Esophagus muscularis mucosa (tissue), 4 donors: ENCODE results near the gene SIGLEC15. TPM values are rescaled to one million over a fixed set of nuclear protein-coding genes. Genes with fewer than 3 reads are reported as not detected.

Source experiments
- DNase-seq: peaks from one replicate; pipeline ENCODE4 v3.0.0-alpha.2; 2017; ENCODE audit errors: extremely low spot score
- H3K27ac ChIP-seq, 4 donors: fragments of 200-600 bp; sonication (generic); replicated peaks in 1 of 4; 1 replicate in 3 of 4; 2 replicates in 1 of 4; pipeline ENCODE4 v1.5.1; 2016 to 2019; ENCODE audit warnings: mild to moderate bottlenecking in 1 of 4
- H3K27me3 ChIP-seq, 4 donors: fragments of 200-600 bp; sonication (generic); one replicate each; pipeline versions ENCODE4 v1.5.1 to v1.6.0; 2016 to 2019
- H3K36me3 ChIP-seq, 4 donors: fragments of 200-600 bp; sonication (generic); one replicate each; pipeline ENCODE4 v1.5.1; 2016 to 2019
- H3K4me1 ChIP-seq, 4 donors: fragments of 200-600 bp; sonication (generic); one replicate each; pipeline ENCODE4 v1.5.1; 2016 to 2019
- H3K4me3 ChIP-seq, 4 donors: fragments of 200-600 bp; sonication (generic); 1 replicate in 2 of 4; 2 replicates in 2 of 4; pipeline ENCODE4 v1.5.1; 2016 to 2019; ENCODE audit warnings: mild to moderate bottlenecking in 4 of 4, moderate library complexity in 1 of 4
- H3K9me3 ChIP-seq, 4 donors: fragments of 200-600 bp; sonication (generic); 1 replicate in 3 of 4; 2 replicates in 1 of 4; pipeline ENCODE4 v1.5.1; 2016 to 2019
- EP300 ChIP-seq: sonication (generic); formaldehyde crosslinking; IDR thresholded peaks from one replicate; pipeline ENCODE4 v1.6.1; 2017; ENCODE audit warnings: antibody characterized with exemption
- POLR2A ChIP-seq: fragments of 450-650 bp; IDR thresholded peaks from one replicate; pipeline ENCODE4 v1.6.1; 2017; ENCODE audit warnings: antibody characterized with exemption, moderate library complexity, mild to moderate bottlenecking, low read depth
- POLR2AphosphoS5 ChIP-seq, 2 donors: sonication (generic); formaldehyde crosslinking; IDR thresholded peaks; one replicate each; pipeline ENCODE4 v1.6.1; 2017; ENCODE audit warnings: antibody characterized with exemption in 2 of 2
- WGBS: methylation state at CpG from one replicate; pipeline ENCODE4 v1.1.5; 2018; 5-methylcytosine and 5-hydroxymethylcytosine counted together
- intact Hi-C: fragments of 100-400 bp; cut with DNase I; formaldehyde crosslinking; loops from one replicate; pipeline ENCODE4 v1.15.1; 2023
- total RNA-seq, 4 donors: library from RNA; depleted of rRNA; stranded (reverse); fragments of >200 nt; gene quantifications; one replicate each; pipeline versions ENCODE4 v1.1.0 to v1.2.1, GENCODE V29; 2016
- TF ChIP-seq, protein P1 (sequence below), 3 experiments: fragments of 200-600 bp in 2 of 3; fragments of 450-650 bp in 1 of 3; sonication (generic) in 2 of 3; IDR thresholded peaks; one replicate each; pipeline ENCODE4 v1.5.1; 2017 to 2019; ENCODE audit warnings: antibody characterized with exemption in 3 of 3, mild to moderate bottlenecking in 2 of 3, moderate library complexity in 1 of 3

SIGLEC15 gene
- total RNA-seq, 4 donors from 2014 or later = 0.17 TPM; not detected in 3

DNA sequence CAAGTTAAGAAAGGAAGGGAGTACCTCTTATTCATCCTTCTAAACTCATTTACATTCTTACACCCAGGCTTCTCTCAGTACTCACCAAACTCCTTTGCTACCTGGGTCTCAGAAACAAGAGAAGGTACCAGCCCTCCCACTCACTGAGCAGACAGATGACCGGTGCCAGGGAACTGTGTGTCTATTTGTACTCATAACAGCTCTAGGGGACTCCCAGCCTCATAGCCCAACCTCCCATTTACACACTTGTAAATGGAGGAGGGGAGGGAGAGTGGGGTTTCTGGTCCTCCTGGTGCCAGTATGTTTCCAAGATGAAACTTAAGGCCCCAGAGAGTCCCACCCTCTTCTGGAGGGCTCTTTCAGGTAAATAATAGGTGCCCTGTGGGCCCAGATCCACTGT is 42.8 kb upstream of the SIGLEC15 start:
- Histone ChIP-seq H3K27me3 (no peaks in the 10 kb centered on the region), H3K27ac (no peak overlapping the region), H3K4me1 (peaks cover 4 to 10% (median 5%) of the 10 kb centered on the region in 4 donors), H3K36me3 (no peaks in the 10 kb centered on the region), H3K9me3 (no peaks in the 10 kb centered on the region), H3K4me3 (no peak overlapping the region)
- no peak for DNase-seq
- intact Hi-C loops = no loop called here
- TF ChIP-seq POLR2A (no peak), EP300 (no peak), POLR2AphosphoS5 (IDR thresholded peaks at IDR 0.05) (no peak)
- TF ChIP-seq, protein P1, sequence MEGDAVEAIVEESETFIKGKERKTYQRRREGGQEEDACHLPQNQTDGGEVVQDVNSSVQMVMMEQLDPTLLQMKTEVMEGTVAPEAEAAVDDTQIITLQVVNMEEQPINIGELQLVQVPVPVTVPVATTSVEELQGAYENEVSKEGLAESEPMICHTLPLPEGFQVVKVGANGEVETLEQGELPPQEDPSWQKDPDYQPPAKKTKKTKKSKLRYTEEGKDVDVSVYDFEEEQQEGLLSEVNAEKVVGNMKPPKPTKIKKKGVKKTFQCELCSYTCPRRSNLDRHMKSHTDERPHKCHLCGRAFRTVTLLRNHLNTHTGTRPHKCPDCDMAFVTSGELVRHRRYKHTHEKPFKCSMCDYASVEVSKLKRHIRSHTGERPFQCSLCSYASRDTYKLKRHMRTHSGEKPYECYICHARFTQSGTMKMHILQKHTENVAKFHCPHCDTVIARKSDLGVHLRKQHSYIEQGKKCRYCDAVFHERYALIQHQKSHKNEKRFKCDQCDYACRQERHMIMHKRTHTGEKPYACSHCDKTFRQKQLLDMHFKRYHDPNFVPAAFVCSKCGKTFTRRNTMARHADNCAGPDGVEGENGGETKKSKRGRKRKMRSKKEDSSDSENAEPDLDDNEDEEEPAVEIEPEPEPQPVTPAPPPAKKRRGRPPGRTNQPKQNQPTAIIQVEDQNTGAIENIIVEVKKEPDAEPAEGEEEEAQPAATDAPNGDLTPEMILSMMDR (IDR thresholded peaks at IDR 0.05) = no peak
- WGBS = 80% methylated on average over 1 of the region's 1 CpG

DNA sequence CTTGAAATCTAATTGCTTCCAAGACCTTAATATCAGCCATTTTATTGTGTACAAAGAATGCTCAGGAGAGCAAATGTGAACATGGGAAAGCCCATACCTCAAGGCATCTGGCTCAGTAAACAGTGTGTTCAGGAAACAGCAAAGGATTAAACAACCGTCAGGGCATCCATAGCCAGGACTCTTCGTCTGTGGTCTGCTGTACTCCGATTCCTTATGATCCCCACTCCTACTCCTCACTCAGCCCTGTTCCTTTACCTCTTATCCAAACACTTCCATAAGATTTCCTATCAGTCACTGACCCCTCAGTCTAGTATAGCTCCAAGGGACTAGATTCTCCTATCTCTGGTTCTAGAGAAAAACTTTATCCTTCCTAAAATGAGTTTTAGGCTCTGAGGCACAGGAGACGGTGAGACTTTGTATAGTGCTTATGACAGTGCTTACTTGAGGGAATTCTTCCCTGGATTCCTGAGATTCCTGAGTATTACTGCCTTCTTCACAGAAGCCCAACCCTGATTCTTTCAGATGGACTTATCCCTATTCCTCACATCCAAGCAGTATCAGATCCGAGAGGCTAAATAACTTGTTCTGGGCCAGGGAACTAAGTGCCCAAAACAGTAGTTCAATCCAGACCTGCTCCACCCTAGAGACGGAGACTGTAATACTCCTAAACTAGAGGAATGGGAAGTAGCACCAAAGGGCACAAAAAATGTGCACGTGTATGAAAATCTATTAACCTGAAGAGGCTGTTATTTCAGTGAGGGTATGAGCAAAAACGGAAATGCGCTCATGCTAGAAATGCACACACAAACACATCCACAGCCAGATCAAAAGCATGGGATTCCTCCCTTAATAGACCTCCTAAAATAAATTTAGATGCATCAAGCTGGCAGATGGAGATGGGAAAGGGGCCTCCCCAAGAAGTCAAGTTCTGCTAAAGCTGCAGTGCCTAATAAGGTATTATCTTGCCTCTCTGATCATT is 42.1 kb upstream of the SIGLEC15 start:
- peak; percentile 24 for DNase-seq
- Histone ChIP-seq H3K9me3 (no peaks in the 10 kb centered on the region), H3K4me3 (no peak overlapping the region), H3K4me1 (peaks cover 4 to 10% (median 5%) of the 10 kb centered on the region in 4 donors), H3K36me3 (no peaks in the 10 kb centered on the region), H3K27me3 (no peaks in the 10 kb centered on the region), H3K27ac (no peak overlapping the region)
- no peak for TF ChIP-seq EP300
- TF ChIP-seq POLR2A = no peak
- TF ChIP-seq, protein P1 (IDR thresholded peaks at IDR 0.05) = no peak
- no peak for TF ChIP-seq POLR2AphosphoS5 (IDR thresholded peaks at IDR 0.05)
- intact Hi-C loops = no loop called here
- WGBS = 64% methylated on average over 9 of the region's 9 CpGs

DNA sequence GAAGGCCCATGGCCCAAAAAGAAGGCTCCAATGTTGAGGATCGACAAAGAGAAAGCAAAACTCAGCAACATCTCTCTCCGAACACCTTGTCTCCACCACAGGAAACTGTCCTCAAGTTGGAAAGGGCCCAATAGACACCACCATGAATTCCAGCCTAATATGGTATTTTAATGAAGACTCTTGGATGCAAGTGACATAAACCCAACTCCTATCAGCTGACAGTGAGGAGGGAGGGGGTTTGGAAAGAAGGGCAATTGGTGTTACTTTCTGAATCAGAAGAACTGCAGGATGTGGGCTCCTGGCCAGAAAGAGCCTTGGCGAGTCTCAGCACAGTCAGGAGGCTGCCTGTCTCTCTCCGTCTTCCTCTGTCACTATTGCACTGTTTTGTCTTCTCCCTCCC is 40.3 kb upstream of the SIGLEC15 start:
- H3K9me3 ChIP-seq = no peaks in the 10 kb centered on the region
- no peaks in the 10 kb centered on the region for H3K36me3 ChIP-seq
- 38% methylated on average over 4 of the region's 4 CpGs for WGBS
- DNase-seq = peak; percentile 53
- H3K4me1 ChIP-seq = peaks cover 4 to 10% (median 5%) of the 10 kb centered on the region in 4 donors
- H3K4me3 ChIP-seq = no peak overlapping the region
- H3K27ac ChIP-seq = no peak overlapping the region
- H3K27me3 ChIP-seq = no peaks in the 10 kb centered on the region
- TF ChIP-seq POLR2A = no peak
- TF ChIP-seq, protein P1 (IDR thresholded peaks at IDR 0.05) = no peak
- TF ChIP-seq EP300 = no peak
- peak in 1 of 2 donors; percentile 5 for TF ChIP-seq POLR2AphosphoS5 (IDR thresholded peaks at IDR 0.05)
- intact Hi-C loops = no loop called here

DNA sequence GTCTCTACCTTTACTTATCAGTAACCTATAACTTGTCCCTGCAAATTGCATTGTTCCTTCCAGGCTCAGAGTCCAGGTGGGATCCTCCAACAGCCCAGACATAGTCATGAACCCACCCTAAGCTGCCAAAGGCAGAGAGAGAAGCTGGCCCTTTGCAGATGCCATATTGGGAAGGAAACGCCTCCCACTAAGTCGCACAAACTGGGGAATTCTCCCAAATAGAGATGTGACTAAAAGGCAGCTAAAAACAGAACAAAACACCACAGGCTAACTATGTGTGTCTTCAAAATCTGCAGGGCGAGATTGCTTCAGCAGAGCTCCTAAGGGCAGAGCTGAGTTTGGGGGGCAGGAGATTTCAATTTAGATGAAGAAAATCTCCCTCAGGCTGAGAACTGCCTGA is 38.5 kb upstream of the SIGLEC15 start:
- Histone ChIP-seq H3K27ac (no peak overlapping the region), H3K4me3 (no peak overlapping the region), H3K27me3 (no peaks in the 10 kb centered on the region), H3K36me3 (no peaks in the 10 kb centered on the region), H3K4me1 (peaks cover 4 to 10% (median 5%) of the 10 kb centered on the region in 4 donors), H3K9me3 (no peaks in the 10 kb centered on the region)
- intact Hi-C loops = no loop called here
- DNase-seq = peak; percentile 55
- TF ChIP-seq, protein P1 (IDR thresholded peaks at IDR 0.05) = no peak
- TF ChIP-seq EP300 (no peak), POLR2AphosphoS5 (IDR thresholded peaks at IDR 0.05) (no peak), POLR2A (no peak)
- 94% methylated on average over 3 of the region's 3 CpGs for WGBS
